Measurements from ENCODE around the gene VSTM1.

- TF ChIP-seq CTCF (tag by site-specific recombination; IDR thresholded peaks at IDR 0.05), result no peak
- TF ChIP-seq, protein P1, sequence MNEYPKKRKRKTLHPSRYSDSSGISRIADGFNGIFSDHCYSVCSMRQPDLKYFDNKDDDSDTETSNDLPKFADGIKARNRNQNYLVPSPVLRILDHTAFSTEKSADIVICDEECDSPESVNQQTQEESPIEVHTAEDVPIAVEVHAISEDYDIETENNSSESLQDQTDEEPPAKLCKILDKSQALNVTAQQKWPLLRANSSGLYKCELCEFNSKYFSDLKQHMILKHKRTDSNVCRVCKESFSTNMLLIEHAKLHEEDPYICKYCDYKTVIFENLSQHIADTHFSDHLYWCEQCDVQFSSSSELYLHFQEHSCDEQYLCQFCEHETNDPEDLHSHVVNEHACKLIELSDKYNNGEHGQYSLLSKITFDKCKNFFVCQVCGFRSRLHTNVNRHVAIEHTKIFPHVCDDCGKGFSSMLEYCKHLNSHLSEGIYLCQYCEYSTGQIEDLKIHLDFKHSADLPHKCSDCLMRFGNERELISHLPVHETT (tag by site-specific recombination; IDR thresholded peaks at IDR 0.05), result no peak
- TF ChIP-seq ZNF792 (tag by site-specific recombination; IDR thresholded peaks at IDR 0.05), result no peak
- no peak for TF ChIP-seq ZNF146 (tag by site-specific recombination; IDR thresholded peaks at IDR 0.05)
- no peak for TF ChIP-seq ZNF416 (tag by site-specific recombination; IDR thresholded peaks at IDR 0.05)
- TF ChIP-seq AEBP2 (tag by site-specific recombination; IDR thresholded peaks at IDR 0.05; ENCODE audit: borderline replicate concordance), result no peak
- TF ChIP-seq ZNF624 (tag by site-specific recombination; IDR thresholded peaks at IDR 0.05), result no peak
- no peak for TF ChIP-seq ZNF677 (tag by site-specific recombination; IDR thresholded peaks at IDR 0.05)
- no peak for TF ChIP-seq EGR2 (tag by site-specific recombination; IDR thresholded peaks at IDR 0.05; ENCODE audit: low read depth)
- no peak for TF ChIP-seq BCL11B (tag by site-specific recombination; IDR thresholded peaks at IDR 0.05; ENCODE audit: low read depth)
- TF ChIP-seq ZBTB20 (tag by site-specific recombination; IDR thresholded peaks at IDR 0.05), result no peak
- TF ChIP-seq ZBTB17 (tag by site-specific recombination; IDR thresholded peaks at IDR 0.05), result no peak
Measured at GRCh38 chr19:53998223-53998622, 65.5 kb downstream of the VSTM1 start.
